CD4-positive, alpha-beta T cell treated with Interleukin-15 for 1 hour (primary cell): ENCODE measurements around the gene BRSK1.

Experiments
- DNase-seq: peaks from one replicate; pipeline ENCODE4 v3.0.0-alpha.2; 2020

Gene BRSK1

GRCh38 chr19:55254625-55254977, 29.2 kb upstream of the BRSK1 start:
- DNase-seq: no peak

- DNase-seq: peak; percentile 52
Observed at GRCh38 chr19:55255618-55256423, 28.0 kb upstream of the BRSK1 start.

DNA sequence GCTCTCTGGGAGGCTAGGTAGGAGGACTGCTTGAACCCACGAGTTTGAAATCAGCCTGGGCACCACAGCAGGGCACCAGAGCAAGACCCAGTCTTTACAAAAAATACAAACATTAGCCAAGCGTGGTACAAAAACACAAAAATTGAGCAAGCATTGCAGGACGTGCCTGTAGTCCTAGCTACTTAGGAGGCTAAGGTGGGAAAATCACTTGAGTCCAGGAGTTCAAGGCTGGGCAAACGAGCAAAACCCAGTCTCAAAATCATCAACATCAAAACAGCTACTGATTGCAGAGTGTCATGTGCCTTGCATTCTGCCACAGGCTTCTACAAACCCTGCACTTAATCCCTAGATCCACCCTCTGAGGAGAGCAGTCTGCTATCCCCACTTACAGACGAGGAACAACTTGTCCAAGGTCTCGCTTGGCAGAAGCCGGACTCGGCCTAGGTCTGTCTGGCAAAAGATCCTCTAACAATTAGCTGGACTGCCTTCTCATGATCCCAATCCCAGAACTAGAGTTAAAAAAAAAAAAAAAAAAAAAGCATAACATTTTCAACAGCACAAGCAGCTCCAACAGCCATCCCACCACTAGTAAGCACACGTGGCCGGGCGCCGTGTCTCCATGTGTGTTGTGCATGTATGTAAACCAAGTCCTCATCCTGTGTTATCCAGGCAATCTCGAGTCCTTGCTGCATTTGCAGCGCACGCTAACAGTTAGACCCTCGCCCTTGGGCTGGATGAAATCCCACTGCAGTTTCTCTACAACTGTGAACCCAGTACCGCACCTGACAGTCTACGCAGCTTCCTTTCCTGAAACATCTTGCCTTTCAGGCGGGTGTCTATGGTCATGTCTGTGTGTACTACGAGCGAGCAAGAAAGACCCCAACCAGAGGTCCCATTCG, 27.0 kb upstream of the BRSK1 start:
- no peak for DNase-seq

DNA sequence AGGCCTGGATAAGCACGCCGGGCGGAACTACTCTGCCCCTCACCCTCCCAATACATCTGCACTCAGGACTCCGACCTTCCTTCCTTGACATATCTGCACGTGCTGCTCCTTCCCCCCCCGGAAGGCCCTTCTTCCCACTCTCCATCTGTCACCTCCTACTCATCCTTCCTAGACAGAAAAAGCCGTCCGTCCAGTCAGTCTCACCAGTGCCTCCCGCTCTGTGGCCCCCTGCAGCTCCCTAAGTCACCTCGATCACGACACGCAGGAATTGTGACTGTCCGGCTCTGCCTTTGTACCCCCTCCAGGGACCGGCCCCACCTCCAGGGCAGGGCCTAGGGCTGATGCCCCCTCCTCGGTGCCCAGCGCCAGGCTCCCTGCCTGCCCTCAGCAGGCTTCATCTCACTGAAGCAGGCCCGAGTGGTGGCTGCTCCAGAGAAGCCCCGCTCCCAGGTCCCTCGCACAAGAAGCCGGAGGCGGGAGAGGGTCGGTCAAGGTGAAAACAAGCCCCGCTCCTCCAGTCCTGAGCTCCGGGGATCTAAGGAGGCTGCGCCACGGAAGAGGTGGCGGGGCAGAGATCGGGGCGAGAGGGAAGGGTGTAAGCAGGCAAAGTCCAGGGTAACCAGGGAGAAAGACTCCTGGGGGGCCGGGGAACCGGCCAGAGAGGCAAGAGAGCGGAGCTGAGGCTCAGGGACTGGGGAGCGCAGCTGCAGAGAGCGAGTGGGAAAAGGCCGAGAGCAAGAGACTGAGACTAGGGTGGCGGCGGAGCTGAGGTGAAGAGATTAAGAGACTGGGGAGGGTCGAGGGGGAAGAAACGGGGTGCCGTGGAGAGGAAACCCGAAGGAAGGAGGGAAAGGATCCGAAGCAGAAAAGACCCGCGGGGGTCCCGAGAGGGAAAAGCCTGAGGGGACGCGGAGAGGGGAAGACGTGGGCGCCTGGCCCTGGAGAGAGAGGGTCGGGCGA, 26.1 kb upstream of the BRSK1 start:
- DNase-seq: no peak

DNA sequence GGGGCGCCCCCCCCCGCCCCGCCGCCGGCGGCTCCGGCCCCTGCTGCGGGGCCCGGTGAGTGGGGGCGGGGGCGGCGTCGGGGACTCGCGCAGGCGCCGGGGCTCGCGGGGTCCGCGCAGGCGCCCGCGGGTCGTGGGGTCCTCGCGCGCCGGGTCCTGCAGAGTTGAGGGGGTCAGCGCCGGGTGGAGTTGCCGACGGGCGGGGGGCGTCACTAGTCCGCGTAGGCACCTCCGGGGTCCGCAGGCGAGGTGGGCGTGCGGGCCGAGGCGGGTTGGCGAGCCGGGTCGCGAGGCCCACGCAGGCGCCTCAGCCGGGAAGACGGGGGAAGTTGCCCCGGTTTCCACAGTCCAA, 25.3 kb upstream of the BRSK1 start:
- peak; percentile 48 for DNase-seq

GRCh38 chr19:55258828-55259539, 24.8 kb upstream of the BRSK1 start, which contains the start of gene PPP6R1:
PPP6R1 (minus strand) TSS chr19:55259017; CDS start chr19:55247103, 11,914 bp downstream.
- peak; percentile 95 for DNase-seq

DNA sequence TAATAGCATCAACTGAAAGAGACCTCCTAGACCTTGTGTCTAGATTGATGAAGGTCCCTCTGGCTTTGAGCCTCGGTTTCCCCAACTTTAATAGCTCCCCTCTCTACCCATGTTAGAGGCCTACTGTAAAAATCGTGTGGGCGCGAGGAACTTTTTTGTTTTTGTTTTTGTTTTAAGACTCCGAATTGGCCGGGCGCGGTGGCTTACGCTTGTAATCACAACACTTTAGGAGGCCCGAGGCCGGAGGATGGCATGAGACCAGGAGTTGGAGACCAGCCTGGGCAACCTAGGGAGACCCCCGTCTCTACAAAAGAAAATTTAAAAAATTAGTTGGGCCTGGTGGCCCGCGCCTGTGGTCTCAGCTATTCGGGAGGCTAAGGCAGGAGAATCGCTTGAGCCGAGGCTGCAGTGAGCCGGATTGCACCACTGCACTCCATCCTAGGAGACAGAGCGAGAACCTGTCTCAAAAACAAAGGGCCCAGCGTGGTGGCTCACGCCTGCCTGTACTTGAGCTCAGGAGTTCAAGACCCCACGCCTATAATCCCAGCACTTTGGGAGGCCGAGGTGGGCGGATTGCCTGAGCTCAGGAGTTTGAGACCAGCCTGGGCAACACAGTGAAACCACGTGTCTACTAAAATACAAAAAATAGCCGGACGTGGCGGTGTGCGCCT, 24.1 kb upstream of the BRSK1 start:
- DNase-seq: no peak

DNA sequence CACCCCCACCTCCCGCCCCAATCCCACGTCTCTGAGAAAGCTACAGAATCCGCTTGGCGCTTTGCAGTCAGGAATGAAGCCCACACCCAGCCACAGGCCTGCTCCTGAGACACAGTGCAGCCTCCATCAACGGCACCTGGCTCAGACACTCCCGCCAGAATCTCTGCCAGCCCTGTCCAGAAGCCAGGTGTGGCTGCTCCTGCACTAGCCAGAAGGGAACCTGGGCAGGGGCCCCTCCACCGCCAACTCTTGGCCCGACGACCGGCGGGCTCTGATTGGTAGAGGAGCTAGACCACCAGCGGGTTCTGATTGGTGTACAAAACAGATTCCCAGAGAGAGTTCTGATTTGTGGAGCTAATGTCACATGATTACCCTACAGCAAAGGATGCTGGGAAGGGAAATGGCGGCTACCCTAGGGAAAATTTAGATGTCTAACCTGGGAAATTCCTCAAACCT, 22.1 kb upstream of the BRSK1 start:
- no peak for DNase-seq

GRCh38 chr19:55262359-55262758, 21.4 kb upstream of the BRSK1 start:
- no peak for DNase-seq

DNA sequence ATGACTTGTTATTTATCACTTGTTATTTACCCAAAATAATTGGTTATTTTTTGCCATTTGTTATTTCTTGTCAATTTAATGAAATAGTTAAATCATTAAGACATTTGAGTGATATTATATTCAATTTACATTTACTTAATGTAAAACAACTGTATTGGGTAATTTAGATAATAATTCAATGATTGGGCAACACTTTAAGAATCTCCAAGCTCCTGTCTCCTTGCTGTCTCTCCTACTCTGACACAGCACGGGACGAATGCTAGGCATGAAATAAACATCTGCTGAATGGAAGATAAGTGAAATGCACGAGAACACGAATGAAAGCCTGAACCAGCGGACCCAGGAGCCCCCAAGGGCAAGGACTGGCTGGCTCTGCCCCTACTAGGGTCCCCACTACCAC, 19.3 kb upstream of the BRSK1 start:
- no peak for DNase-seq

DNA sequence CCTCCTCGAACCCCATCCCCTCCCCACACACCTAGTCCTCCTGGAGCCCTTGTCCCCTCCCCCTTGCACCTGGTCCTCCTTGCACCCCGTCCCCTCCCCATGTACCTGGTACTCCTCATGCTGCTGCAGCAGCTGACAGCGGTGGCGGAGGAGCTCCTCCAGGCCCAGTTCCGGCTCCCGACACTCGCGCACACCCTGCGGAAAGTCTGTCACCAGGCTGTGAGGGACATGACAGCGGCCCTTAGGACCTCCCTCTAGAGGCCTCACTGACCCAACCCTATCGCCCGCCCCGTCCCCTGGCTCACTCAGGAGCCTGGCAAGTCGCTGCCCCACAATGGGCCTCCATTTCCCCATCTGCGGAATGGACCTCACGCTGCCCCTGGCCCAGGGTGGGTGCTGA, 18.6 kb upstream of the BRSK1 start:
- DNase-seq: no peak

- DNase-seq: no peak
Observed at GRCh38 chr19:55265723-55266386, 17.9 kb upstream of the BRSK1 start.

DNA sequence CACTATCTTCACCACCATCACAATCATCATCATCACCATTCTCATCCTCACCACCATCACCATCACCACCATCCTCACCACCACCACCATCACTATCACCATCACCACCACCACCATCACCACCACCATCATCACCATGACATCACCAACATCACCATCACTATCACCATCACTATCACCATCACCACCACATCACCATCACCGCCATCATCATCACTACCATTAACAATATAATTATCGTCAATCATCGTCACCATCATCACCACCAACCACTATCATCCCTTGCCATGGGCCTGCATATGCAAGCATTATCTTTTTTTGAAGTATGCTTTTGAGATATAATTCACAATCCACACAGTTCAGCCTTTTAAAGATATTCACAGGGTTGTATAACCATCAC, 17.4 kb upstream of the BRSK1 start:
- DNase-seq: no peak

DNA sequence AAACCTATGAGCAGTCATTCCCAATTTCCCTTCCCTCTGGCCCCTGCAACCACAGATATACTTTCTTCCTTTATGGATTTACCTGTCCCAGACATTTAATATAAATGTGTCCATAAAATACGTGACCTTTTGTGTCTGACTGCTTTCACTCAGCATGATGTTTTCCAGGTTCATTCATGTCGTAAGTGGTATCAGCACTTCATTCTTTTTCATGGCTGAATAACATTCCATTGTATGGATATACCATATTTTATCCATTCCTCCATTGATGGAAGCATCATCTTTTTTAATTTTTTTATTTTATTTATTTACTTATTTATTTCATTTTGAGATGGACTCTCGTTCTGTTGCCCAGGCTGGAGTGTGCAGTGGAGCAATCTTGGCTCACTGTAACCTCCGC, 17.0 kb upstream of the BRSK1 start:
- DNase-seq: no peak

GRCh38 chr19:55269299-55269698, 14.5 kb upstream of the BRSK1 start:
- no peak for DNase-seq

GRCh38 chr19:55270172-55270942, 13.4 kb upstream of the BRSK1 start:
- DNase-seq: no peak

DNA sequence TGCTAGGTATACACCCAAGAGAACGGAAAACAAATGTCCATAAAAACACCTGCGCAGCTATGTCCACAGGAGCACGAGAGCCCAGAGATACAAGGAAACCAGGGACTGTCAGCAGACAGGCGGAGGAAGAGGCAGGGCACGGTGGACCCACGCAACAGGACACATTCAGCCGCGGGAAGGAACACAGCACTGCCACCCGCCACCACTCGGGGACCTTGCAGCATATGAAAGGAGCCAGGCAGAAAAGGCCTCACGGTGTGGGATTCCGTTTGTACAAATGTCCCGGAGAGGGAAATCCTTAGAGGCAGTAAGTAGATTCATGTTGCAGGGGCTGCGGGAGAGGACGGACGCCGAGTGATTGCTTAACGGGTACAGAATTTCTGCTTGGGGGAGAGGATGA, 11.7 kb upstream of the BRSK1 start:
- DNase-seq: no peak

DNA sequence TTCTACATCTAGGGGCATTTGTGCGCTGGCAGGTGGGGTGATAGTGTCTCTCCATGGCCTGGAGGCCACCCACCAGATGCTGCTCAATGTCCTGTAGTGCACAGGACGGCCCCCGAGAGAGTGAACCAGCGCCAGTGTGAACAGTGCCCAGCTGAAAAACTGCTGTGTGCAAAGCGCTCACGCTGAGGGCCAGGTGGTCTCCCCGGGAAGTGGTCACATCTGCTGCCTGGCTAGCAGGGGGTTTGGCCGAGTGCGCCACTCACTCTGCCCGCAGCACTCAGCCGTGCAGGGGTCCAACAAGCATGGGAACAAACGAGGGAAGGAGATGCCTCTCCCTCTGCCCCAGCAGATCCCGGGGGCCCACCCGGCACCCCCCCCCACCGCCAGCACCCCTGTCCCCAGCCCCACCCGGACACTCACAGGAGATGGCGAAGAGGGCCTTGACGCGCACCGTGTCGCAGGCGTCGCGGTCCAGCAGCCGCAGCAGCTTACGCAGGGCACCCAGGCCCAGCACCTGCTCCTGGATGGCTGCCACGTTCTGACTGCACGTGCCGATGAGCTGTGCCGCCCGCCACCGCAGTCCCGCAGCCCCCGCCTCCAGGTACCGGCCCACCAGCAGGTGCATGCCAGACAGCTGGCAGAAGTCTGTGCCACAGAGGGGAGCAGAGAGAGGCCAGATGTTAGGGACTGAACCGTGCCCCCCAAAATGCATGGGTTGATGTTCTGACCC, 9.7 kb upstream of the BRSK1 start:
- no peak for DNase-seq
